H1 (cell line): ENCODE measurements around the gene ZMIZ1. TPM values are rescaled to one million over a fixed set of nuclear protein-coding genes. Genes with fewer than 3 reads are reported as not detected.
A peak's percentile ranks its signal among the peaks of the same experiment; 100 is the strongest.

ENCODE experiments used
- CTCF ChIA-PET: fragments of 300-600 bp; sonication (Branson Sonifier 250); formaldehyde crosslinking; loops from one replicate; lab custom pipeline; 2021; ENCODE audit not compliant: partially characterized antibody; lab: Charles Lee
- POLR2A ChIA-PET: fragments of 300-600 bp; sonication (Branson Sonifier 250); formaldehyde crosslinking; loops from one replicate; lab custom pipeline; 2021; ENCODE audit warnings: inconsistent platforms; ENCODE audit not compliant: partially characterized antibody; lab: Charles Lee
- DNase-seq, 2 experiments: peaks; one replicate each; pipeline versions ENCODE4 v3.0.0 to v3.0.0-alpha.2; 2010 to 2022; ENCODE audit warnings: low spot score in 2 of 2, low read depth in 1 of 2, mixed read lengths in 1 of 2
- FAIRE-seq: peaks from 2 replicates; lab custom pipeline; 2011; peaks lifted over from hg19 to GRCh38; lab: Jason Lieb, UNC
- H2AFZ ChIP-seq: 2 replicates; pipeline ENCODE4 v1.8.1; 2012; ENCODE audit warnings: low read length, inconsistent platforms
- H2AK5ac ChIP-seq: 2 replicates; pipeline ENCODE4 v1.6.1; 2013; ENCODE audit warnings: low read depth, low read length
- H2BK120ac ChIP-seq: replicated peaks from 2 replicates; pipeline ENCODE3; 2013; ENCODE audit warnings: low read depth, low read length, inconsistent platforms
- H2BK12ac ChIP-seq: 2 replicates; pipeline ENCODE4 v1.6.1; 2013; ENCODE audit warnings: low read depth, low read length
- H2BK15ac ChIP-seq: 2 replicates; pipeline ENCODE4 v1.6.1; 2013; ENCODE audit warnings: low read length
- H2BK20ac ChIP-seq: 2 replicates; pipeline ENCODE4 v1.6.1; 2013; ENCODE audit warnings: low read length
- H2BK5ac ChIP-seq: 2 replicates; pipeline ENCODE4 v1.6.1; 2013; ENCODE audit warnings: low read depth, low read length
- H3K14ac ChIP-seq: 2 replicates; pipeline ENCODE4 v1.6.1; 2013; ENCODE audit warnings: inconsistent platforms; ENCODE audit not compliant: insufficient read length
- H3K18ac ChIP-seq: 2 replicates; pipeline ENCODE4 v1.6.1; 2013; ENCODE audit warnings: low read length; ENCODE audit errors: extremely low read depth
- H3K23ac ChIP-seq: 2 replicates; pipeline ENCODE4 v1.6.1; 2013; ENCODE audit warnings: inconsistent platforms; ENCODE audit not compliant: insufficient read length
- H3K23me2 ChIP-seq: 2 replicates; pipeline ENCODE4 v1.6.1; 2013; ENCODE audit warnings: low read depth, low read length
- H3K27ac ChIP-seq: 2 replicates; pipeline ENCODE4 v1.6.1; 2011; ENCODE audit warnings: low read depth, low read length, inconsistent platforms
- H3K27me3 ChIP-seq, 4 experiments: replicated peaks in 1 of 4; 1 replicate in 1 of 4; 2 replicates in 3 of 4; pipeline versions ENCODE4 v1.6.1 to v1.8.1; 2011 to 2013; ENCODE audit warnings: low read length in 3 of 4, mild to moderate bottlenecking in 3 of 4, inconsistent platforms in 2 of 4, mixed read lengths in 2 of 4, moderate library complexity in 1 of 4; ENCODE audit not compliant: control insufficient read depth in 3 of 4, insufficient read depth in 3 of 4; ENCODE audit errors: extremely low read depth in 1 of 4
- H3K36me3 ChIP-seq, 4 experiments: 2 replicates each; pipeline versions ENCODE4 v1.6.1 to v1.8.1; 2011 to 2013; ENCODE audit warnings: mild to moderate bottlenecking in 4 of 4, low read length in 3 of 4, moderate library complexity in 2 of 4, control low read depth in 1 of 4, inconsistent platforms in 1 of 4; ENCODE audit not compliant: insufficient read depth in 4 of 4, control insufficient read depth in 2 of 4
- H3K4ac ChIP-seq: replicated peaks from 2 replicates; pipeline ENCODE3; 2013; ENCODE audit warnings: low read length, low read depth, mixed read lengths, inconsistent platforms; ENCODE audit not compliant: insufficient read length
- H3K4me1 ChIP-seq, 4 experiments: replicated peaks in 1 of 4; 1 replicate in 1 of 4; 2 replicates in 3 of 4; pipeline versions ENCODE4 v1.6.1 to v1.8.1; 2011 to 2013; ENCODE audit warnings: low read length in 3 of 4, inconsistent platforms in 2 of 4, mixed read lengths in 1 of 4; ENCODE audit not compliant: insufficient read depth in 4 of 4, control insufficient read depth in 3 of 4
- H3K4me2 ChIP-seq, 2 experiments: 2 replicates each; pipeline versions ENCODE4 v1.6.1 to v1.8.1; 2011 to 2013; ENCODE audit warnings: low read depth in 2 of 2, low read length in 2 of 2, control low read depth in 1 of 2, inconsistent platforms in 1 of 2, mild to moderate bottlenecking in 1 of 2; ENCODE audit not compliant: insufficient read depth in 1 of 2
- H3K4me3 ChIP-seq, 4 experiments: fragments of 200-600, 300-600 bp in 1 of 4; sonication (generic), shearing (Covaris generic), sonication (Bioruptor Twin) in 1 of 4; 2 replicates each; pipeline versions ENCODE4 v1.5.1 to v1.8.1; 2011 to 2016; ENCODE audit warnings: low read length in 4 of 4, low read depth in 3 of 4, control low read depth in 2 of 4, inconsistent platforms in 2 of 4, mild to moderate bottlenecking in 2 of 4, mixed read lengths in 1 of 4, moderate library complexity in 1 of 4; ENCODE audit not compliant: insufficient read depth in 2 of 4; ENCODE audit errors: extremely low read depth in 1 of 4
- H3K56ac ChIP-seq: replicated peaks from 2 replicates; pipeline ENCODE3; 2013; ENCODE audit warnings: low read depth, mild to moderate bottlenecking, mixed read lengths, low read length, inconsistent platforms; ENCODE audit not compliant: insufficient read length
- H3K79me1 ChIP-seq: 2 replicates; pipeline ENCODE4 v1.6.1; 2013; ENCODE audit warnings: low read depth, low read length, control low read depth
- H3K79me2 ChIP-seq, 2 experiments: 2 replicates each; pipeline versions ENCODE4 v1.6.1 to v1.8.1; 2012 to 2013; ENCODE audit warnings: low read length in 2 of 2, mild to moderate bottlenecking in 2 of 2, inconsistent platforms in 1 of 2; ENCODE audit not compliant: insufficient read depth in 2 of 2, control insufficient read depth in 1 of 2
- H3K9ac ChIP-seq, 4 experiments: replicated peaks in 1 of 4; 1 replicate in 1 of 4; 2 replicates in 3 of 4; pipeline versions ENCODE4 v1.6.1 to v1.8.1; 2011 to 2013; ENCODE audit warnings: low read depth in 3 of 4, low read length in 3 of 4, control low read depth in 2 of 4, mild to moderate bottlenecking in 2 of 4, moderate library complexity in 2 of 4, inconsistent platforms in 1 of 4; ENCODE audit errors: extremely low read depth in 1 of 4
- H3K9me3 ChIP-seq, 2 experiments: 2 replicates each; pipeline versions ENCODE4 v1.6.1 to v1.8.1; 2012 to 2013; ENCODE audit warnings: mild to moderate bottlenecking in 2 of 2, moderate library complexity in 2 of 2, control low read depth in 1 of 2, inconsistent platforms in 1 of 2, low read depth in 1 of 2, low read length in 1 of 2, mixed read lengths in 1 of 2; ENCODE audit not compliant: insufficient read depth in 2 of 2
- H4K20me1 ChIP-seq, 2 experiments: replicated peaks in 1 of 2; 2 replicates each; pipeline versions ENCODE3 to v1.8.1; 2011 to 2013; ENCODE audit warnings: inconsistent platforms in 2 of 2, low read length in 2 of 2, mild to moderate bottlenecking in 1 of 2; ENCODE audit not compliant: insufficient read depth in 2 of 2, control insufficient read depth in 1 of 2
- H4K5ac ChIP-seq: 2 replicates; pipeline ENCODE4 v1.6.1; 2013; ENCODE audit warnings: low read length, low read depth, mixed read lengths, inconsistent platforms; ENCODE audit not compliant: insufficient read length
- H4K8ac ChIP-seq: 2 replicates; pipeline ENCODE4 v1.8.0; 2013; ENCODE audit warnings: mild to moderate bottlenecking, moderate library complexity, low read length, inconsistent platforms; ENCODE audit not compliant: insufficient read depth; ENCODE audit errors: extremely low read depth
- H4K91ac ChIP-seq: replicated peaks from 2 replicates; pipeline ENCODE3; 2013; ENCODE audit warnings: low read length, mixed read lengths, inconsistent platforms; ENCODE audit not compliant: insufficient read length
- ASH2L ChIP-seq: fragments of 200-600, 300-600 bp; sonication (generic); IDR thresholded peaks from one replicate; pipeline ENCODE4 v1.7.1; 2017; ENCODE audit warnings: low read length
- BCL11A ChIP-seq, 2 experiments: IDR thresholded peaks; one replicate each; pipeline ENCODE4 v1.6.1; 2011; ENCODE audit warnings: low read depth in 2 of 2, low read length in 2 of 2, mild to moderate bottlenecking in 2 of 2
- CBX5 ChIP-seq: fragments of 300-800, 300-1000 bp; sonication (generic); IDR thresholded peaks from 2 replicates; pipeline ENCODE4 v1.7.1; 2016; ENCODE audit warnings: antibody characterized with exemption, low read length, low read depth
- CEBPB ChIP-seq: IDR thresholded peaks from 2 replicates; pipeline ENCODE4 v1.6.1; 2012; ENCODE audit warnings: low read depth, low read length
- CHD1 ChIP-seq: IDR thresholded peaks from 2 replicates; pipeline ENCODE4 v1.6.1; 2012; ENCODE audit warnings: low read depth, low read length, improper control_type of control experiment
- EGR1 ChIP-seq: IDR thresholded peaks from 2 replicates; pipeline ENCODE4 v1.6.1; 2011; ENCODE audit warnings: low read depth, low read length, borderline replicate concordance
- EZH2 ChIP-seq: fragments of 200-600 bp; sonication (generic); IDR thresholded peaks from 2 replicates; pipeline ENCODE4 v1.7.1; 2012; ENCODE audit warnings: low read depth, mild to moderate bottlenecking, moderate library complexity, low read length, inconsistent platforms; ENCODE audit not compliant: severe bottlenecking
- KDM5A ChIP-seq: fragments of 200-600 bp; IDR thresholded peaks from 2 replicates; pipeline ENCODE4 v1.7.1; 2012; ENCODE audit warnings: mild to moderate bottlenecking, low read length, inconsistent platforms, mixed read lengths
- NRF1 ChIP-seq: IDR thresholded peaks from 2 replicates; pipeline ENCODE4 v1.6.1; 2011; ENCODE audit warnings: mild to moderate bottlenecking, low read depth, low read length, improper control_type of control experiment
- RFX5 ChIP-seq: IDR thresholded peaks from 2 replicates; pipeline ENCODE4 v1.6.1; 2011; ENCODE audit warnings: low read depth, low read length, improper control_type of control experiment, borderline replicate concordance
- SIN3A ChIP-seq, 2 experiments: IDR thresholded peaks in 1 of 2; conservative IDR thresholded peaks in 1 of 2; 2 replicates each; pipeline ENCODE4 v1.6.1; 2011 to 2012; ENCODE audit warnings: low read length in 2 of 2, improper control_type of control experiment in 1 of 2, low read depth in 1 of 2, mild to moderate bottlenecking in 1 of 2
- SP4 ChIP-seq: IDR thresholded peaks from 2 replicates; pipeline ENCODE4 v1.6.1; 2012; ENCODE audit warnings: low read length, inconsistent platforms
- WGBS, 2 experiments: shearing (Covaris generic) in 1 of 2; methylation state at CpG; one replicate each; pipeline versions ENCODE4 v1.1.6 to v1.1.7; 2013 to 2015; ENCODE audit warnings: low lambda C conversion rate in 2 of 2, mixed read lengths in 2 of 2, inconsistent platforms in 1 of 2, low coverage in 1 of 2, missing lambda C conversion rate in 1 of 2; ENCODE audit not compliant: insufficient replicate concordance in 2 of 2, insufficient coverage in 1 of 2, insufficient read length in 1 of 2; ENCODE audit errors: extremely low coverage in 1 of 2, missing lambda C conversion rate in 1 of 2; 5-methylcytosine and 5-hydroxymethylcytosine counted together
- polyA plus RNA-seq, 7 experiments: library from polyadenylated mRNA; depleted of rRNA in 3 of 7; stranded (reverse) in 5 of 7; unstranded in 2 of 7; fragments of >200 nt in 5 of 7; fragments of 200-250 nt in 2 of 7; gene quantifications; 1 replicate in 5 of 7; 2 replicates in 1 of 7; 4 replicates in 1 of 7; pipeline versions ENCODE4 v1.2.1 to v1.2.3, GENCODE V29; 2011 to 2013; ENCODE audit warnings: missing spikeins in 2 of 7, mixed read lengths in 2 of 7
- total RNA-seq: library from RNA; stranded (reverse); fragmentation: NEBNext Ultra II Directional; extraction: Animal tissue kit (Norgen Biotek cat#: 25700); gene quantifications from 2 replicates; pipeline ENCODE4 v1.2.1, GENCODE V29; 2021

The ZMIZ1 gene
- total and polyA plus RNA-seq, 2 of the 8 experiments (the other 6 are each of a cell fraction or from before 2014, with no cell fraction given), result 8.1 to 28.0 TPM

GRCh38 chr10:79260811-79261740, 192.3 kb downstream of the ZMIZ1 start:
- Histone ChIP-seq H3K23me2 (no peaks in the 10 kb centered on the region), H4K20me1 (peaks cover 19% of the 10 kb centered on the region in 2 experiments), H3K79me1 (peaks cover 4% of the 10 kb centered on the region), H2BK12ac (peak overlapping the region; percentile 13; the same call in 1 of the 2 replicates), H4K8ac (peak overlapping the region; percentile 68; the same call in 1 of the 2 replicates), H3K27ac (no peak overlapping the region), H2BK20ac (0 out of 2 replicates have a peak overlapping the region, but pooled peaks have one; percentile 66), H3K23ac (no peak overlapping the region), H3K56ac (no peak overlapping the region), H3K36me3 (peaks cover 0 to 5% (median 0%) of the 10 kb centered on the region in 4 experiments; a peak in 1 of 8 replicates), H4K91ac (no peak overlapping the region), H4K5ac (no peak overlapping the region), H3K9ac (no peak overlapping the region), H3K4me3 (no peak overlapping the region), H2BK15ac (no peak overlapping the region), H3K4me2 (no peak overlapping the region; a peak in 2 of 4 replicates), H3K27me3 (no peaks in the 10 kb centered on the region; a peak in 1 of 7 replicates), H3K4me1 (peaks cover 0 to 14% (median 6%) of the 10 kb centered on the region in 4 experiments; a peak in 6 of 7 replicates), H3K14ac (no peak overlapping the region), H3K4ac (no peak overlapping the region), H2BK120ac (no peak overlapping the region), H2BK5ac (no peak overlapping the region; the same call in 1 of the 2 replicates), H3K9me3 (no peaks in the 10 kb centered on the region), H3K79me2 (no peaks in the 10 kb centered on the region), H2AFZ (no peak overlapping the region), H2AK5ac (no peak overlapping the region), H3K18ac (no peak overlapping the region)
- WGBS, 2 experiments, result 69% methylated on average over 23 of the region's 24 CpGs; no CpG with 5 or more reads in 1 of the 2 experiments
- DNase-seq, result no peak
- ChIA-PET POLR2A (no interaction called here), CTCF (interaction anchor here (0.6 to 1.3 kb wide), 4 partner anchors 10 to 57 kb away, joined by 3 read pairs; no protein-coding TSS in a partner anchor)
- no peak for FAIRE-seq
- TF ChIP-seq SP4, result no peak
- TF ChIP-seq CEBPB, result no peak
- TF ChIP-seq ASH2L, result no peak
- no peak for TF ChIP-seq NRF1
- no peak for TF ChIP-seq CBX5
- TF ChIP-seq EGR1, result no peak
- TF ChIP-seq EZH2, result no peak
- TF ChIP-seq BCL11A (IDR thresholded peaks at IDR 0.05; ENCODE audit: low read depth in 2 of 2, low read length in 2 of 2), result no peak
- no peak for TF ChIP-seq CHD1
- no peak for TF ChIP-seq RFX5
- no peak for TF ChIP-seq KDM5A
- TF ChIP-seq SIN3A (conservative IDR thresholded peaks at IDR 0.05 in 1 of 2, IDR thresholded peaks at IDR 0.05 in 1 of 2; ENCODE audit: low read depth in 1 of 2, low read length in 2 of 2), result no peak
